Endometrial microvascular endothelial cells (primary cell): ENCODE data around the gene GABARAP. TPM values are rescaled to one million over a fixed set of nuclear protein-coding genes. Genes with fewer than 3 reads are reported as not detected.

Experiments used
- total RNA-seq: library from RNA; depleted of rRNA; stranded (reverse); fragments of >200 nt; gene quantifications from one replicate; pipeline ENCODE4 v1.2.3, GENCODE V29; 2015; ENCODE audit errors: inconsistent ontology term

Gene GABARAP
- total RNA-seq, 1 donor from 2014 or later: 154 TPM

Other genes starting within 250 kb of the GABARAP start
- gene ALOX12, start 246.4 kb downstream of the GABARAP start, total RNA-seq: not detected
- 302 TPM for gene RNASEK, start 229.8 kb downstream of the GABARAP start, total RNA-seq
- 67.7 TPM for gene BCL6B, start 219.4 kb downstream of the GABARAP start, total RNA-seq
- 2.0 TPM for gene SLC16A13, start 206.4 kb downstream of the GABARAP start, total RNA-seq
- gene SLC16A11, start 198.4 kb downstream of the GABARAP start, total RNA-seq: not detected
- gene CLEC10A, start 162.2 kb downstream of the GABARAP start, total RNA-seq: not detected
- not detected for gene ASGR2, start 127.6 kb downstream of the GABARAP start, total RNA-seq
- gene ASGR1, start 63.1 kb downstream of the GABARAP start, total RNA-seq: not detected
- 5.9 TPM for gene DLG4, start 22.6 kb downstream of the GABARAP start, total RNA-seq
- gene ACADVL, start 22.5 kb downstream of the GABARAP start, total RNA-seq: 357 TPM
- 31.8 TPM for gene DVL2, start 7.9 kb downstream of the GABARAP start, total RNA-seq
- gene PHF23, start 3.0 kb downstream of the GABARAP start, total RNA-seq: 65.3 TPM
- gene CTDNEP1, start 9.3 kb upstream of the GABARAP start, total RNA-seq: 55.9 TPM
- gene ELP5, start 9.8 kb upstream of the GABARAP start, total RNA-seq: 46.6 TPM
- gene CLDN7, start 20.0 kb upstream of the GABARAP start, total RNA-seq: 16.4 TPM
- gene SLC2A4, start 39.3 kb upstream of the GABARAP start, total RNA-seq: not detected
- not detected for gene YBX2, start 52.2 kb upstream of the GABARAP start, total RNA-seq
- 666 TPM for gene EIF5A, start 65.2 kb upstream of the GABARAP start, total RNA-seq
- 39.7 TPM for gene GPS2, start 72.9 kb upstream of the GABARAP start, total RNA-seq
- 15.1 TPM for gene NEURL4, start 86.9 kb upstream of the GABARAP start, total RNA-seq
- gene ACAP1, start 94.1 kb upstream of the GABARAP start, total RNA-seq: not detected
- 7.8 TPM for gene KCTD11, start 109.7 kb upstream of the GABARAP start, total RNA-seq
- not detected for gene TMEM95, start 112.7 kb upstream of the GABARAP start, total RNA-seq
- gene TNK1, start 138.6 kb upstream of the GABARAP start, total RNA-seq: not detected
- 55.8 TPM for gene PLSCR3, start 152.1 kb upstream of the GABARAP start, total RNA-seq
- gene TMEM256, start 161.6 kb upstream of the GABARAP start, total RNA-seq: 109 TPM
- 3.4 TPM for gene NLGN2, start 165.4 kb upstream of the GABARAP start, total RNA-seq
- gene SPEM1, start 177.9 kb upstream of the GABARAP start, total RNA-seq: not detected
- gene SPEM2, start 183.2 kb upstream of the GABARAP start, total RNA-seq: not detected
- gene SPEM3, start 186.4 kb upstream of the GABARAP start, total RNA-seq: not detected
- 5.2 TPM for gene TMEM102, start 193.0 kb upstream of the GABARAP start, total RNA-seq
- not detected for gene FGF11, start 197.1 kb upstream of the GABARAP start, total RNA-seq
- gene CHRNB1, start 202.6 kb upstream of the GABARAP start, total RNA-seq: 14.1 TPM
- gene ZBTB4, start 237.2 kb upstream of the GABARAP start, total RNA-seq: 23.1 TPM
- not detected for gene SLC35G6, start 239.0 kb upstream of the GABARAP start, total RNA-seq
- gene POLR2A, start 241.9 kb upstream of the GABARAP start, total RNA-seq: 40.6 TPM